NCI-H2171 treated with DMSO at 0.1 percent for 48 hours (cell line): ENCODE results near the gene SLC27A1.
"Not testable (repeated sequence)": the region's sequence is repeated elsewhere in the genome, so short reads cannot be mapped to it uniquely, and the experiment has no call there.

Source experiments
- DNase-seq: peaks from one replicate; lab custom pipeline; 2025; lab: John Stamatoyannopoulos, UW

SLC27A1 gene

GRCh38 chr19:17487284-17488121 lies 17.2 kb downstream of the SLC27A1 start:
- DNase-seq, result peak; percentile 6

GRCh38 chr19:17488593-17489391 lies 18.5 kb downstream of the SLC27A1 start:
- DNase-seq, result no peak

GRCh38 chr19:17489392-17490030 lies 19.2 kb downstream of the SLC27A1 start:
- no peak for DNase-seq

DNA sequence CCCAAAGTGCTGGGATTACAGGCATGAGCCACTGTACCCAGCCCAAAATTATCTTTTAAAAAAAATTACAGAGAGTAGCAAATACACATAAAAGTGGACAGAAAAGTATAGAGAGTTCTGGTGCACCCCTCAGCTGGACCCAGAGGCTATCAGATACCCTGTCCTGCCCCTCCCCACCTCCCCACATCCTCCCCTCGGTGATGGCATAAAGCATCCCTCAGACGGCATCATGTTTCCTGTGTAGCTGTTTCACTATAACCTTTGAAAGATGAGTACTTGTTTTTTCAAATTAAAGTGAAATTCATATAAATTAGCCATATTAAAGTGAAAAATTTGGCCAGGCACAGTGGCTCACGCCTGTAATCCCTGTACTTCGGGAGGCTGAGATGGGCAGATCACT lies 20.1 kb downstream of the SLC27A1 start:
- no peak for DNase-seq

GRCh38 chr19:17491287-17491686 lies 21.0 kb downstream of the SLC27A1 start:
- DNase-seq, result no peak

- no peak for DNase-seq
These were observed 25.4 kb downstream of the SLC27A1 start for GRCh38 chr19:17495639-17496296.

GRCh38 chr19:17496337-17496997 lies 26.1 kb downstream of the SLC27A1 start:
- DNase-seq, result peak; percentile 54

GRCh38 chr19:17497149-17497798 lies 26.9 kb downstream of the SLC27A1 start:
- DNase-seq, result no peak

- DNase-seq, result not testable (repeated sequence)
These were observed 28.7 kb downstream of the SLC27A1 start for GRCh38 chr19:17499025-17499424.

DNA sequence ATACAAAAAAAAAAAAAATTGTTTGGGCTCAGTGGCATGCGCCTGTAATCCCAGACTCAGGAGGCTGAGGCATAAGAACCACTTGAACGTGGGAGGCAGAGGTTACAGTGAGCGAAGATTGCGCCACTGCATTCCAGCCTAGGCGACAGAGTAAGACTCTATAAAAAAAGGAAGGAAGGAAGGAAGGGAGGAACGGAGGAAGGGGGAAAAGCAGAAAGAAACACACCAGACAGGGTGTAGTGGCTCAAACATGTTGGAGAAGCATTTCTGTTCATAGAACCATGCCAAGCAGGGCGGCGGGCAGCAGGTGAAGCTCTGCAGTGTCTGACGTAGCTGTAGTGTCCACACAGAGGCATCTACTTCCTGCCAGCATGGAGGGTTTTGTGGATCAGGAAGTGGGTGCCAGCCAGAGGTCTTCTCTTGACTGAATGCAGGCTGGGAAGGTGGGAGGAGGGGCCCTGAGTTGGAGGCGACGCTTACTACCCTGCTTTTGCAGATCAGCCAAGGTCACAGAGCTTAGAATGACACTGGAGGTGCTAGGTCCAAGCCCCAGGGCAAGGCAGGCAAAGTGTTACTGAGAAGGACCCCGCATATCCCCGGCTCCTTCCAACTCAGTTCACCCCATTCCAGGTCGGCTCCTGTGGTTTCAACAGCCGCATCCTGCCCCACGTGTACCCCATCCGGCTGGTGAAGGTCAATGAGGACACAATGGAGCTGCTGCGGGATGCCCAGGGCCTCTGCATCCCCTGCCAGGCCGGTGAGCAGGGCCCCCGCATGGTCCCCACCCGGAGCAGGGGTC lies 29.5 kb downstream of the SLC27A1 start:
- DNase-seq, result no peak

DNA sequence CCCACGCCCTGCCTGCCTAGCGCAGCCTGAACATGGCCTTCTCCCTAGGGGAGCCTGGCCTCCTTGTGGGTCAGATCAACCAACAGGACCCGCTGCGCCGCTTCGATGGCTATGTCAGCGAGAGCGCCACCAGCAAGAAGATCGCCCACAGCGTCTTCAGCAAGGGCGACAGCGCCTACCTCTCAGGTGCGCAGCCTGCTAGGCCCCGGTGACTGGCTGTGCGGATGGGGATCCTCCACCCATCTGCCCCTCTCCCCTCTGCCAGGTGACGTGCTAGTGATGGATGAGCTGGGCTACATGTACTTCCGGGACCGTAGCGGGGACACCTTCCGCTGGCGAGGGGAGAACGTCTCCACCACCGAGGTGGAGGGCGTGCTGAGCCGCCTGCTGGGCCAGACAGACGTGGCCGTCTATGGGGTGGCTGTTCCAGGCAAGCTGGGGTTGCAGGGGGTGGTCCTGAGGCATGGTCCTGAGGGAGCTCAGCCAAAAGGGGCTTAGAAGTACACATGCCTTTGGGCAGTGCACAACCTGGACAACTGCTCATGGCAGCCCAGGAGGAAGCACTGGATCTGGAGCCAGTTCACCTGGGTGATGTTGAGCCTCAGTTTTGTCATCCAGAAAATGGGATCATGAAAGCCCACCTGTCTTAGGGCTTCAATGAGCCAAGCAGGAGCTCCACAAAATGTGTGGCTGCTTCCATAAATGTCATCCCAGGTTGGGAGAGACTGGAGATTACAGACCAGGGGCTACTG lies 30.3 kb downstream of the SLC27A1 start:
- DNase-seq, result no peak

GRCh38 chr19:17503240-17503639 lies 32.9 kb downstream of the SLC27A1 start:
- DNase-seq, result no peak

DNA sequence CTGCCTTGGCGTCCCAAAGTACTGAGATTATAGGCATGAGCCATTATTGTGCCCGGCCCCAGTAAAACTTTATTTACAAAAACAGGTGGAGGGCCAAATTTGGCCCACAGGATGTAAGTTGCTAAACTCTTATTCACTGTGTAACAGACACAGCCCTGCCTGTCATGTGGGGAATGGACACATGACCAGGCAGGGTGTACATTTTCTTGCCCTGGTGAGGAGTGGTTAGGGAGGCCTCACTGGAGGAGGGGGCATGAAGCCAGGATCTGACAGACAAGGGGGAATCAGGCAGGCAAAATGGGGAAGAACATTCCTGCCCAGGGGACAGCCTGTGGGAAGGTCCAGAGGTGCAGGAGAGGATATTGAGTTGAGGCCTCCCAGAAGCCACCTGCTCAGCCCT lies 33.7 kb downstream of the SLC27A1 start:
- DNase-seq, result no peak

DNA sequence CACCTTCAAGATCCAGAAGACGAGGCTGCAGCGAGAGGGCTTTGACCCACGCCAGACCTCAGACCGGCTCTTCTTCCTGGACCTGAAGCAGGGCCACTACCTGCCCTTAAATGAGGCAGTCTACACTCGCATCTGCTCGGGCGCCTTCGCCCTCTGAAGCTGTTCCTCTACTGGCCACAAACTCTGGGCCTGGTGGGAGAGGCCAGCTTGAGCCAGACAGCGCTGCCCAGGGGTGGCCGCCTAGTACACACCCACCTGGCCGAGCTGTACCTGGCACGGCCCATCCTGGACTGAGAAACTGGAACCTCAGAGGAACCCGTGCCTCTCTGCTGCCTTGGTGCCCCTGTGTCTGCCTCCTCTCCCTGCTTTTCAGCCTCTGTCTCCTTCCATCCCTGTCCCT lies 34.1 kb downstream of the SLC27A1 start:
- no peak for DNase-seq

GRCh38 chr19:17505223-17505622 lies 34.9 kb downstream of the SLC27A1 start:
- no peak for DNase-seq

- DNase-seq, result no peak
These were observed 36.4 kb downstream of the SLC27A1 start for GRCh38 chr19:17506745-17507144.

- not testable (repeated sequence) for DNase-seq
These were observed 38.2 kb downstream of the SLC27A1 start for GRCh38 chr19:17508558-17508933.

DNA sequence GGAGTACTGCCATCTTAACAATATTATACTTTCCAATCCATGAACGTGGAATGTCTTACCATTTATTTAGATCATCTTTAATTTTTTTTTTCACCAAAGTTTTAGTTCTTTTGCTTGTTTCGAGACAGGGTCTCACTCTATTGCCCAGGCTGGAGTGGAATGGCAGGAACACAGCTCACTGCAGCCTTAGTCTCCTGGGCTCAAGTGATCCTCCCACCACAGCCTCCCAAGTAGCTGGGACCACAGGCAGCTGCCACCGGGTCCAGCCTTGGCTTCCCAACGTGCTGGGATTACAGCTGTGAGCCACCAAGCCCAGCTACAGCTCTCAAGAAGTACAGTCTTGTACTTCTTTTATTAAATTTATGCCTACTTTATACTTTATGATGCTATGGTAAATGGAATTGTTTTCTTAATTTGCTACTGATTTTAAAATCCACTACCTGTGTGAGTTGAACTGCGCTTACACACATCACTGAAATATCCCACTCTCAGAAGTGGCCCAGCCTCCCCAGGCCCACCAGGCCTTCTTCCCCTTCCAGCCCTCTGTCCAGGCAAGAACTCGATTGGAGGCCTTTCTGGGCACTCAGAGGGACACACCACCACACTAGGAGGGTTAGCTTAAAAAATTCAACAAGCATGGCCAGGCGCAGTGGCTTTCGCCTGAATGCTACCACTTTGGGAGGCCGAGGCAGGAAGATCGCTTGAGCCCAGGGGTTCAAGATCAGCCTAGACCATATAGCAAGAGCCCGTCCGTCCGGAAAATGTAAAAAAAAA lies 40.1 kb downstream of the SLC27A1 start:
- no peak for DNase-seq
